Endothelial cell of umbilical vein (primary cell): ENCODE results near the gene DPYD. TPM values are rescaled to one million over a fixed set of nuclear protein-coding genes. Genes with fewer than 3 reads are reported as not detected.

ENCODE experiments used
- BruUV-seq: library from RNA; stranded (reverse); fragments of 400-500 nt; replicated peaks from 2 replicates; lab custom pipeline; 2021; lab: Mats Ljungman, UMichigan
- CTCF ChIA-PET: fragments of 300-600, 350-600 bp; sonication (Branson Sonifier 250); formaldehyde crosslinking; loops from one replicate; lab custom pipeline; 2021; ENCODE audit warnings: antibody characterized with exemption, inconsistent platforms; lab: Charles Lee
- POLR2A ChIA-PET: fragments of 300-600, 350-600 bp; sonication (Branson Sonifier 250); formaldehyde crosslinking; loops from one replicate; lab custom pipeline; 2021; ENCODE audit warnings: antibody characterized with exemption, inconsistent platforms; lab: Charles Lee
- DNase-seq: peaks from one replicate; pipeline ENCODE4 v3.0.0-alpha.2; 2011; ENCODE audit warnings: low read depth, low spot score
- FAIRE-seq: peaks from 2 replicates; lab custom pipeline; 2011; peaks lifted over from hg19 to GRCh38; lab: Jason Lieb, UNC
- H2AFZ ChIP-seq: 2 replicates; pipeline ENCODE4 v1.6.0; 2012; ENCODE audit warnings: low read depth, low read length, control low read depth, inconsistent platforms
- H3K27ac ChIP-seq: 2 replicates; pipeline ENCODE4 v1.5.1; 2011; ENCODE audit warnings: low read depth, mild to moderate bottlenecking, control low read depth, low read length, moderate library complexity; ENCODE audit not compliant: insufficient read depth
- H3K27me3 ChIP-seq, 2 experiments: 2 replicates each; pipeline versions ENCODE4 v1.6.0 to v1.6.1; 2011; ENCODE audit warnings: low read length in 2 of 2, mixed read lengths in 1 of 2; ENCODE audit not compliant: control insufficient read depth in 2 of 2, insufficient read depth in 2 of 2
- H3K36me3 ChIP-seq, 2 experiments: 2 replicates in 1 of 2; 3 replicates in 1 of 2; pipeline ENCODE4 v1.5.1; 2011; ENCODE audit warnings: low read length in 2 of 2, mild to moderate bottlenecking in 1 of 2, moderate library complexity in 1 of 2; ENCODE audit not compliant: control insufficient read depth in 2 of 2, insufficient read depth in 2 of 2; ENCODE audit errors: extremely low read depth in 1 of 2
- H3K4me1 ChIP-seq: 3 replicates; pipeline ENCODE4 v1.5.1; 2011; ENCODE audit warnings: mild to moderate bottlenecking, low read length; ENCODE audit not compliant: control insufficient read depth, insufficient read depth; ENCODE audit errors: extremely low read depth
- H3K4me2 ChIP-seq: 2 replicates; pipeline ENCODE4 v1.6.1; 2011; ENCODE audit warnings: low read length, control low read depth, mixed read lengths; ENCODE audit not compliant: insufficient read depth
- H3K4me3 ChIP-seq, 3 experiments: fragments of 200-600 bp in 1 of 3; sonication (generic), shearing (Covaris generic) in 1 of 3; replicated peaks in 1 of 3; 2 replicates each; pipeline ENCODE4 v1.5.1; 2011 to 2016; ENCODE audit warnings: control low read depth in 3 of 3, low read length in 3 of 3, mild to moderate bottlenecking in 2 of 3, inconsistent platforms in 1 of 3, low read depth in 1 of 3, moderate library complexity in 1 of 3; ENCODE audit not compliant: insufficient read depth in 1 of 3
- H3K79me2 ChIP-seq: 2 replicates; pipeline ENCODE4 v1.6.0; 2012; ENCODE audit warnings: low read length, inconsistent platforms; ENCODE audit not compliant: control insufficient read depth, insufficient read depth
- H3K9ac ChIP-seq: replicated peaks from 2 replicates; pipeline ENCODE3; 2011; ENCODE audit warnings: low read length, control low read depth; ENCODE audit not compliant: insufficient read depth; ENCODE audit errors: extremely low read depth
- H3K9me1 ChIP-seq: replicated peaks from 3 replicates; pipeline ENCODE4 v1.6.0; 2011; ENCODE audit warnings: mild to moderate bottlenecking, low read length; ENCODE audit not compliant: control insufficient read depth, insufficient read depth; ENCODE audit errors: extremely low read depth
- H3K9me3 ChIP-seq: replicated peaks from 2 replicates; pipeline ENCODE4 v1.5.1; 2012; ENCODE audit warnings: low read length, inconsistent platforms; ENCODE audit not compliant: control insufficient read depth, insufficient read depth
- H4K20me1 ChIP-seq: replicated peaks from 2 replicates; pipeline ENCODE3; 2011; ENCODE audit warnings: mild to moderate bottlenecking, low read length; ENCODE audit not compliant: control insufficient read depth, insufficient read depth; ENCODE audit errors: extremely low read depth
- EZH2 ChIP-seq: IDR thresholded peaks from 2 replicates; pipeline ENCODE4 v1.6.1; 2012; ENCODE audit warnings: borderline replicate concordance, low read depth, mild to moderate bottlenecking, moderate library complexity, low read length, inconsistent platforms; ENCODE audit not compliant: severe bottlenecking
- FOS ChIP-seq: IDR thresholded peaks from 2 replicates; pipeline ENCODE4 v1.6.1; 2011; ENCODE audit warnings: mild to moderate bottlenecking, low read length, moderate library complexity, borderline replicate concordance; ENCODE audit not compliant: insufficient read depth
- GATA2 ChIP-seq: IDR thresholded peaks from 2 replicates; pipeline ENCODE4 v1.7.0; 2011; ENCODE audit warnings: low read depth, mild to moderate bottlenecking, moderate library complexity, mixed read lengths, low read length; ENCODE audit not compliant: insufficient read length, insufficient read depth
- JUN ChIP-seq: IDR thresholded peaks from 2 replicates; pipeline ENCODE4 v1.6.1; 2011; ENCODE audit warnings: borderline replicate concordance, low read depth; ENCODE audit not compliant: insufficient read length, insufficient read depth
- MAX ChIP-seq: IDR thresholded peaks from 2 replicates; pipeline ENCODE4 v1.6.1; 2011; ENCODE audit not compliant: insufficient read depth, insufficient read length
- MYC ChIP-seq: IDR thresholded peaks from one replicate; pipeline ENCODE4 v1.6.1; 2011; ENCODE audit warnings: mild to moderate bottlenecking, low read depth, low read length
- POLR2A ChIP-seq: IDR thresholded peaks from 2 replicates; pipeline ENCODE4 v1.6.1; 2012; ENCODE audit warnings: low read depth, mild to moderate bottlenecking, control low read depth, low read length
- POLR2AphosphoS5 ChIP-seq: IDR thresholded peaks from 2 replicates; pipeline ENCODE4 v1.6.1; 2012; ENCODE audit warnings: low read depth, mild to moderate bottlenecking, control low read depth, low read length, moderate library complexity; ENCODE audit not compliant: insufficient read depth
- dilution Hi-C: fragments of 300-500 bp; cut with MboI; formaldehyde crosslinking; loops from one replicate; pipeline ENCODE4 v1.15.0; 2019; ENCODE audit warnings: low sequenced_read_pairs; ENCODE audit not compliant: extremely low pct_ligation_motif_present
- intact Hi-C: fragments of 100-400 bp; cut with micrococcal nuclease; formaldehyde crosslinking; loops from one replicate; pipeline ENCODE4 v1.10.0; 2022
- polyA plus RNA-seq, 4 experiments: library from polyadenylated mRNA; depleted of rRNA in 3 of 4; stranded (reverse) in 3 of 4; unstranded in 1 of 4; fragments of >200 nt; gene quantifications; 2 replicates each; pipeline versions ENCODE4 v1.2.1 to v1.2.3, GENCODE V29; 2011 to 2012; ENCODE audit warnings: missing spikeins in 1 of 4
- total RNA-seq: library from RNA; stranded (reverse); gene quantifications from 2 replicates; pipeline ENCODE4 v1.2.3, GENCODE V29; 2021
- TF ChIP-seq, protein P1 (sequence below), 2 donors: IDR thresholded peaks; 1 replicate in 1 of 2; 2 replicates in 1 of 2; pipeline ENCODE4 v1.5.1; 2011; ENCODE audit warnings: low read length in 2 of 2, mild to moderate bottlenecking in 2 of 2, moderate library complexity in 2 of 2, control low read depth in 1 of 2, inconsistent platforms in 1 of 2, low read depth in 1 of 2; ENCODE audit not compliant: insufficient read depth in 1 of 2; ENCODE audit errors: extremely low read depth in 1 of 2

The DPYD gene
- total and polyA plus RNA-seq, 2 donors (not counting 3 experiments of a cell fraction or from before 2014, with no cell fraction given): 4.6 to 15.1 TPM

GRCh38 chr1:97744977-97745376, 175.9 kb downstream of the DPYD start:
- Histone ChIP-seq H3K9me1 (peaks cover under 1% of the 10 kb centered on the region), H4K20me1 (no peaks in the 10 kb centered on the region), H3K79me2 (no peaks in the 10 kb centered on the region), H3K36me3 (no peaks in the 10 kb centered on the region), H3K4me2 (no peak overlapping the region), H3K4me3 (no peak overlapping the region), H2AFZ (no peak overlapping the region), H3K27me3 (no peaks in the 10 kb centered on the region), H3K9me3 (no peaks in the 10 kb centered on the region), H3K27ac (no peak overlapping the region), H3K9ac (no peak overlapping the region), H3K4me1 (no peaks in the 10 kb centered on the region)
- ChIA-PET CTCF (interaction anchor here (0.8 to 1.0 kb wide), 4 partner anchors 9 to 28 kb away, joined by 3 to 4 read pairs (median 3); no protein-coding TSS in a partner anchor), POLR2A (no interaction called here)
- no peak for TF ChIP-seq MYC
- TF ChIP-seq, protein P1, sequence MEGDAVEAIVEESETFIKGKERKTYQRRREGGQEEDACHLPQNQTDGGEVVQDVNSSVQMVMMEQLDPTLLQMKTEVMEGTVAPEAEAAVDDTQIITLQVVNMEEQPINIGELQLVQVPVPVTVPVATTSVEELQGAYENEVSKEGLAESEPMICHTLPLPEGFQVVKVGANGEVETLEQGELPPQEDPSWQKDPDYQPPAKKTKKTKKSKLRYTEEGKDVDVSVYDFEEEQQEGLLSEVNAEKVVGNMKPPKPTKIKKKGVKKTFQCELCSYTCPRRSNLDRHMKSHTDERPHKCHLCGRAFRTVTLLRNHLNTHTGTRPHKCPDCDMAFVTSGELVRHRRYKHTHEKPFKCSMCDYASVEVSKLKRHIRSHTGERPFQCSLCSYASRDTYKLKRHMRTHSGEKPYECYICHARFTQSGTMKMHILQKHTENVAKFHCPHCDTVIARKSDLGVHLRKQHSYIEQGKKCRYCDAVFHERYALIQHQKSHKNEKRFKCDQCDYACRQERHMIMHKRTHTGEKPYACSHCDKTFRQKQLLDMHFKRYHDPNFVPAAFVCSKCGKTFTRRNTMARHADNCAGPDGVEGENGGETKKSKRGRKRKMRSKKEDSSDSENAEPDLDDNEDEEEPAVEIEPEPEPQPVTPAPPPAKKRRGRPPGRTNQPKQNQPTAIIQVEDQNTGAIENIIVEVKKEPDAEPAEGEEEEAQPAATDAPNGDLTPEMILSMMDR (IDR thresholded peaks at IDR 0.05; ENCODE audit: extremely low read depth in 1 of 2, insufficient read depth in 1 of 2, low read depth in 1 of 2, low read length in 2 of 2): no peak
- TF ChIP-seq EZH2: no peak
- TF ChIP-seq MAX: no peak
- TF ChIP-seq POLR2AphosphoS5: no peak
- TF ChIP-seq FOS: no peak
- no peak for TF ChIP-seq GATA2
- TF ChIP-seq POLR2A: no peak
- no peak for TF ChIP-seq JUN
- FAIRE-seq (no peak), DNase-seq (no peak)
- dilution Hi-C loops: no loop called here
- BruUV-seq: no TSS peak
- intact Hi-C loops: no loop called here
